Nephron progenitor cell (in vitro differentiated cells): ENCODE measurements around the gene SPATS2.
A peak's percentile ranks its signal among the peaks of the same experiment; 100 is the strongest.

Experiments
- DNase-seq: peaks from one replicate; pipeline ENCODE4 v3.0.0; 2021
- H3K27ac Mint-ChIP-seq: 2 replicates; pipeline ENCODE4 v1.8.0; 2021; ENCODE audit warnings: mild to moderate bottlenecking, moderate library complexity, mixed read lengths
- H3K27me3 Mint-ChIP-seq: 2 replicates; pipeline ENCODE4 v1.8.0; 2021; ENCODE audit warnings: mild to moderate bottlenecking, low read depth, mixed read lengths; ENCODE audit not compliant: poor library complexity
- H3K36me3 Mint-ChIP-seq: 2 replicates; pipeline ENCODE4 v1.8.0; 2021; ENCODE audit warnings: low read depth, mixed read lengths
- H3K4me1 Mint-ChIP-seq: 2 replicates; pipeline ENCODE4 v1.8.0; 2021; ENCODE audit warnings: mixed read lengths
- H3K4me3 Mint-ChIP-seq: 2 replicates; pipeline ENCODE4 v1.8.0; 2021; ENCODE audit warnings: mild to moderate bottlenecking, moderate library complexity, mixed read lengths
- H3K9me3 Mint-ChIP-seq: 2 replicates; pipeline ENCODE4 v1.8.0; 2021; ENCODE audit warnings: mild to moderate bottlenecking, moderate library complexity, mixed read lengths
- TF ChIP-seq, protein P1 (sequence below): fragments of 200-600 bp; sonication (generic); IDR thresholded peaks from 2 replicates; pipeline ENCODE4 v1.5.0; 2021; ENCODE audit warnings: antibody characterized with exemption

SPATS2 gene

DNA sequence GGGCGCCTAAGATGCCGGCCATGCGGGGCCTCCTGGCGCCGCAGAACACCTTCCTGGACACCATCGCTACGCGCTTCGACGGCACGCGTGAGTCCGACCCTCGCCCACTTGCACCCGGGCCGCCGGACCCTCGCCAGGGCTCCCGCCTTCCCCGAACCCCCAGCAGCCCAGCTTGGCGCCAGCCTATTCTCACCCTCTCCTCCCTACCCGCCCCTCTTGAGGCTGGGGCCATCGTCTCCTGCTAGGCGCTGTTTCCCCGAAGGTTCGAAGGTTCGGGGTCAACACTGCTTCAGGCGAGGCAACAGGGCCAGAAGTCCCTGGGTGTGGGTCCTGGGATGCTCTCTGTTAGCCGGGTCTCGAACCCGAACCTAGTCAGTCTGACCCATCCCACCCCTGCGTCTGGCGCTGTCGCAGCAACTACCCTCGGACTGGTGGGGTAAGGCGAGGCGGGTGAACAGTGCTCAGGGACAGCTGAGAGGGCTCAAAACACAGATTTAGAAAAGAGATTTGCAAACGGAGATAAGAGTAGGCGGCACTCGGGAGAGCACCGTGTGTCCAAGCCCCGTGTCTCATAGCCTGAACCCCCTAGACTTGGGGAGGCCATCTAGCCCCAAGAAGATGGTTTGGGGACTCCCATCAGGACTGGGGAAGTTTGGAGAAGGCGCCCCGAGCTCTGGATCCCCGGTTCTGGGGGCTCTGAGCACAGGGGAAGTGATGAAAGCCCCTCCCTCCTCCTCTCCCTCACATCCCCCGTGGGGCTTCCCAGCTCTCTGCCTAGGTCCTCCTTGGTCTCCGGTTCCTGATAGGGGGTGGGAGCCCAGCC, 172.4 kb downstream of the SPATS2 start:
- Mint-ChIP-seq H3K4me3 (peak overlapping the region; percentile 58), H3K27me3 (peaks cover 95% of the 10 kb centered on the region), H3K4me1 (peaks cover 51% of the 10 kb centered on the region), H3K36me3 (no peaks in the 10 kb centered on the region), H3K9me3 (no peaks in the 10 kb centered on the region), H3K27ac (no peak overlapping the region)
- TF ChIP-seq, protein P1, sequence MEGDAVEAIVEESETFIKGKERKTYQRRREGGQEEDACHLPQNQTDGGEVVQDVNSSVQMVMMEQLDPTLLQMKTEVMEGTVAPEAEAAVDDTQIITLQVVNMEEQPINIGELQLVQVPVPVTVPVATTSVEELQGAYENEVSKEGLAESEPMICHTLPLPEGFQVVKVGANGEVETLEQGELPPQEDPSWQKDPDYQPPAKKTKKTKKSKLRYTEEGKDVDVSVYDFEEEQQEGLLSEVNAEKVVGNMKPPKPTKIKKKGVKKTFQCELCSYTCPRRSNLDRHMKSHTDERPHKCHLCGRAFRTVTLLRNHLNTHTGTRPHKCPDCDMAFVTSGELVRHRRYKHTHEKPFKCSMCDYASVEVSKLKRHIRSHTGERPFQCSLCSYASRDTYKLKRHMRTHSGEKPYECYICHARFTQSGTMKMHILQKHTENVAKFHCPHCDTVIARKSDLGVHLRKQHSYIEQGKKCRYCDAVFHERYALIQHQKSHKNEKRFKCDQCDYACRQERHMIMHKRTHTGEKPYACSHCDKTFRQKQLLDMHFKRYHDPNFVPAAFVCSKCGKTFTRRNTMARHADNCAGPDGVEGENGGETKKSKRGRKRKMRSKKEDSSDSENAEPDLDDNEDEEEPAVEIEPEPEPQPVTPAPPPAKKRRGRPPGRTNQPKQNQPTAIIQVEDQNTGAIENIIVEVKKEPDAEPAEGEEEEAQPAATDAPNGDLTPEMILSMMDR, result no peak
- DNase-seq, result no peak

- Mint-ChIP-seq H3K9me3 (no peaks in the 10 kb centered on the region), H3K4me1 (peaks cover 51% of the 10 kb centered on the region), H3K27me3 (peaks cover 95% of the 10 kb centered on the region), H3K36me3 (no peaks in the 10 kb centered on the region), H3K4me3 (peak overlapping the region; percentile 58), H3K27ac (no peak overlapping the region)
- DNase-seq, result no peak
- TF ChIP-seq, protein P1, result no peak
Observed at GRCh38 chr12:49540229-49541139, 173.2 kb downstream of the SPATS2 start.

GRCh38 chr12:49541140-49541861, 174.0 kb downstream of the SPATS2 start:
- no peaks in the 10 kb centered on the region for H3K9me3 Mint-ChIP-seq
- TF ChIP-seq, protein P1, result no peak
- no peak overlapping the region for H3K4me3 Mint-ChIP-seq
- no peak for DNase-seq
- H3K4me1 Mint-ChIP-seq, result peaks cover 57% of the 10 kb centered on the region
- no peak overlapping the region for H3K27ac Mint-ChIP-seq
- H3K27me3 Mint-ChIP-seq, result peaks cover 95% of the 10 kb centered on the region
- no peaks in the 10 kb centered on the region for H3K36me3 Mint-ChIP-seq

- DNase-seq, result no peak
- Mint-ChIP-seq H3K4me3 (no peak overlapping the region), H3K27me3 (peaks cover 95% of the 10 kb centered on the region), H3K36me3 (no peaks in the 10 kb centered on the region), H3K9me3 (no peaks in the 10 kb centered on the region), H3K27ac (no peak overlapping the region), H3K4me1 (peaks cover 53% of the 10 kb centered on the region)
- TF ChIP-seq, protein P1, result no peak
Observed at GRCh38 chr12:49541911-49542505, 174.7 kb downstream of the SPATS2 start.

- Mint-ChIP-seq H3K4me3 (no peak overlapping the region), H3K9me3 (no peaks in the 10 kb centered on the region), H3K27me3 (peaks cover 95% of the 10 kb centered on the region), H3K4me1 (peaks cover 46% of the 10 kb centered on the region), H3K27ac (no peak overlapping the region), H3K36me3 (no peaks in the 10 kb centered on the region)
- TF ChIP-seq, protein P1, result no peak
- DNase-seq, result no peak
Observed at GRCh38 chr12:49542592-49543160, 175.4 kb downstream of the SPATS2 start.
